ENCODE measurements around the gene BBS9.
"Not testable (repeated sequence)": the region's sequence is repeated elsewhere in the genome, so short reads cannot be mapped to it uniquely, and the experiment has no call there.

BBS9 gene

DNA sequence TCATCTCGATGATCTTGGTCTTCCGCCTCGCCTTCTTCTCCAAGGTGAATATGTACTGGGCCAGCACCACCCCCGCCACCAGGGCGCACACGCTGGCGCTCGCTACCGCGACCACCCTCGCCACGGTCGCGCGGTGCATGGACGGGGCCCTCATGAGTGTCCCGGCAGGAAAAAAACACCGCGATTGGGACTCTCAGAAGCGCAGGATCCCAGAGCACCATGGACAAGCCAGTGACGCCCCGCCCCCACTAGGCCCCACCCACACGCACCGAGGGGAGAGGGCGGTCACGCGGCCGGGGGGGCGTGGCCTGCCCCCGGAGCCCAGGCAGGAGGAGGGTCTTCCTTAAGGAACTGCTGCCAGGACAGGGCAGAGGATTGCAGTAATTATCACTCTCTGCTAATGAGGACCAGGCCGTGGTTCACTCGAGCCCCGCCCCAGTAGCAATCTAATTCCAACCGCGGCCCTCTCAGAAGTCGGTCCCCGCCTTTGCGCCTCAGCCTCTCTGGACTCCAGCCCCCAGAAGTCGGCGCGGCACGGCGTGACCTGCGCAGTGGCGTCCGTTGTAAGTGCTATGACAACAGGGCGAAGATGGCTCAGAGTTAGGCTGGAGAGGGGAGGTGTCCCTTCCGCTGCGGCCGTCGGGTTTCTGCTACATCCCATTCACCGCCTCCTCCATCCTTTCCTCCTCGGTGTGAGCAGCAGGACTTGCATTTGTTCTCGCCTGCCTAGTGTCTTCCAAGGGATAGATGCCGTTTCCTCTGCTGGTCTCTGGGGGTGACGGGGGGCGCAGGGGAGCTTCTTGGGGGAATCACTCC, at the start of gene BBS9:
TSS of gene BBS9 (plus strand) at position 575 of the 816 bp plus-strand sequence. CDS start 16,689 bp downstream, outside the sequence.
- peak; percentile 87 for DNase-seq

DNA sequence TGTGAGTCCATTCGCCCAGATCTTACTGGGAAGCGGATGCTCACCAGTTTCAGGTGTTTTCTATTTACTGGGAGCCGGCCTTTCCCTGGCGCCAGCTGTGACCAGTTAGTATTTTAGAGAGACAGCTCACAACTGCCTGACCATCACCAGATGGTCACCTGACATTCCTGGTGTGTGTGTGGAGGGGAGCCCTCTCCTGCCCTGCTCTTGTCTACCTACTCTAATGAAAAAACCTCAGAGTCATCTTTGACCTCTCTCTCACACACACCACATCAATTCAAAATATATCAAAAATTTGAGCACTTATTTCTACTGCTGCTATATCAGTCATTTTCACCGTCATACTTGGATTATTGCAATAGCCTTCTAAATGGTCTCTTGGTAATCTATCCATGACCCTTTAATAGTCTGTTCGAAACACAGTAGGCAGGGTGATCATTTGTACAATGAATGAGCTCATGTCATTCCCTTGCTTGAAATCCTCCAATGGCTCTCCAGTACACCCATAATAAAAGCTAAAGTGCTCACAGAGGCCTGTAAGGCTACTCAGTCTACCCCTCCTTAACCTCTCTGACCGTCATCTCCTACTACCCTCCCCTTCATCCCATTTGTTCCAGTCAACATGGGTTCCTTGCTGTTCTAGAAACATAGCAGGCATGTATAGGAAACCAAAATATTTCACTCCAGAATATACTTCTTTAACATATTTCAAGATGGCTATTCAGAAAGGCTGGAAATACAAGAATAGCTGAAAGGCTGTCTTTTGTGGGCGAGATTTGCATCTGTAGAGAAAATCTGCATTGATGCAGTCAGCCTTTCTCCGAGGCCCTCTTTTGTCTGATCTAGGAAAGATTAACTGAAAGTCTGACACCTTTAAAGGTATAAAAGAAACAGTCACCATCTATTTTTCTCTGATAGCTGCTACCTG, 49.3 kb upstream of the BBS9 start:
- no peak for DNase-seq

DNA sequence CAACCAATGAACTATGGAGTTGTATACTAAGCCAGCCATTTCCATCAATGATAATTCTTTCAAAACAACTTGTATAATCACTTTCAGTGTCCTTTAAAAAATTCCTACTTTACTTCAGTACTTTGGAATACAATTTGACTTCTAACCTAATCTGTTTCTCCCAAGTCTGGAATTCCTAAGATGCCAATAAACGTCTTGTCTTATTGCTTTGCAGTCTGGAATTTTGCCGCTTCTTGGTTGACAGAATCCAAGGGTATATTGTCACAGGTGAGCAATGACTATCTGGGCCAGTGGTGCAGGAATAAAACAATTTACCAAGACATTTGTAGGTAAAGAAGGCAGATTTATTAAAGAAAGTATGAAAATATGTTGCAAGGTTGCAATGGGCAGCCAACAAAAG, 42.0 kb upstream of the BBS9 start:
- no peak for DNase-seq

DNA sequence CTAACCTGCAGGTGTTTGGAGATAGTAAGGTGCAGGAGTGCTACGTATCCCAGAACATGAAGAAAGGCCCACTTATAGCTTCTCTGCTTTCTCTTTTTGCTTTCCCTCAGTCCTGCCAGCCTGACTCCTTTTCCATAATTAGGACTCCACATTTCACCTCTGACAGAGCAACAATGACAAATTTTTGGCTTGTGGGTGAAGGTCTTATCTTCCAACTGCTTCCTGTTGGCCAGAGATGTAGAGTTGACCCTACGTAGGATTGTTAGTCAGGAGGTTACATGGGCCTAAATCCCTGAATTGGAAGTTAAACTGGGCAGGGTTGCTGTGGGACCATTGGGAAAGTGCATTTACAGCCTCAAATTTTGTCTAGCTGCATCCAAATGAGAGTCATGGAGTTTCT, 41.5 kb upstream of the BBS9 start:
- no peak for DNase-seq

DNA sequence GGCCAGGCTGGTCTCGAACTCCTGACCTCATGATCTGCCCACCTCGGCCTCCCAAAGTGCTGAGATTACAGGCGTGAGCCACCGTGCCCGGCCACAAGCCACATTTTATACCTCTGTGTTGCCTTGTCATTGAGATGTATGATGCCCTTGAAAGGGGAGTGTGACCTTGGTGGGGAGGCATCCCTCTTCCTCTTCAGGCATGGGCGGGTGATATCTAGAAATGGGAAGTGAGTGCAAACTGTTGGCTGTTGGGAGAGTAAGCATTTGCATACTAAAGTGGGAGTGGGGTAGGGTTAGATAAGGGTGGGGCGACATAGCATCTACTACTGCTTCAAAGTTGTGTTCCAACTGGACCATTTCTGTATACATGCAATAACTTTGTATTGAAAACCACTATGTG, 40.2 kb upstream of the BBS9 start:
- no peak for DNase-seq

DNA sequence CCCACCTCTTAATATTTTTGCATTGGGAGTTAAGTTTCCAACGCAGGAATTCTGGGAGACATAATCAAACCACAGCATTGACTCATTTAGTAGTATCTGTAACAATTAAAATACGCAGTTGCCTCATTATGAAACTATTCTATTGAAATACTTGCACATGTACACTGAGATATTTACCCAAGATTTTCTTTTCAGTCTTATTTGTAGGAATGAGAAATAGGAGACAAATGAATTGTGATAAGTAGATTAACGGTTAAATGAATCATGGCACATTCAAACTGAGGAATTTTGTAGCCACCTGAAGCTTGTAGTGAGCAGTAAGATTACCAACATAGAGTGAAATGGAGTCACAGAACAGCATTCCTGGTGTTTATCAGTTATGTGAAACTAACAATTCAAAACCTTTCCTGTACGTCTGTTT, 38.2 kb upstream of the BBS9 start:
- no peak for DNase-seq

DNA sequence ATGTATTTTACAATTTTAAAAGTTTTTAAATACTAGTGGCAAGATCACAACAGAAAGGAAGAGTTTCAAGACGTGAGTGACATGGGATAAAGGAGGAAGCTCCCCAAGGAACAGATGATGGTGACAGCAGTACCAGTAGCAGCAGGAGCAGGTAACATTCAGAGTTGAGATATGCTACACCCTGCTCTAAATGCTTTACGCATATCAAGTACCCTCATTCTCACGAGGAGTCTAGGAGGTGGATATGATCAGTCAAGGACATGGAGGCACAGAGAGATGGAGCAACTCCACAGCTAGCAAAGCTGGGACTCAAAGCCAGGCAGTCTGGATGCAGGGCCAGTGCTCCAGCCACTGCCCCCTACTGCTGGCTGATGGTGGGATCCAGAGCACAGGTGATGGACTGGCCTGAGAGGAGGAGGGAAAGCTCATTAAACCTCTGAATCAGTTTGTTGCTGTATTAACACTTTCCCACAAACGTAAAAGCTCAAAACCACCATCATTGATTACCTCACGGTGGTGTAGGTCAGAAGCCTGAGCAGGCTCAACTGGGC, 37.6 kb upstream of the BBS9 start:
- DNase-seq: no peak

DNA sequence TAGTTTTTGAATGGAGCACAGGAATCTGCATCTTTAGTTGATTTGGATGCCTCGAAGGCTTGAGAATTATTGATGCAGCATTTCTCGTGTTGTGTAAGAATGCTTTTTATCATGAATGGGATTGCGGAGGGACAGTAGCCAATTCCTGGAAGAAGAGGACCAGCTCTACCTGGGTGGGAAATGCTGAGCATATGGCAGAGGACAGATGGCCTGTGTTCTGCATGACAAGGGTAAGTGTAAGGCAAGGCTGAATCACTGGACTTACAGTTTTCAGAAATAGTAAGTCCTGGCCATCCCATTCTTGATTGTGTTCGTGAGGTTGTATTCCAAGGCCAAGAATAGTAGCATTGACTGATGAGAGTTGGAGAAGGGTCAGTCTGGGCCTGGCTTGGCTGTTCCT, 36.1 kb upstream of the BBS9 start:
- DNase-seq: no peak

DNA sequence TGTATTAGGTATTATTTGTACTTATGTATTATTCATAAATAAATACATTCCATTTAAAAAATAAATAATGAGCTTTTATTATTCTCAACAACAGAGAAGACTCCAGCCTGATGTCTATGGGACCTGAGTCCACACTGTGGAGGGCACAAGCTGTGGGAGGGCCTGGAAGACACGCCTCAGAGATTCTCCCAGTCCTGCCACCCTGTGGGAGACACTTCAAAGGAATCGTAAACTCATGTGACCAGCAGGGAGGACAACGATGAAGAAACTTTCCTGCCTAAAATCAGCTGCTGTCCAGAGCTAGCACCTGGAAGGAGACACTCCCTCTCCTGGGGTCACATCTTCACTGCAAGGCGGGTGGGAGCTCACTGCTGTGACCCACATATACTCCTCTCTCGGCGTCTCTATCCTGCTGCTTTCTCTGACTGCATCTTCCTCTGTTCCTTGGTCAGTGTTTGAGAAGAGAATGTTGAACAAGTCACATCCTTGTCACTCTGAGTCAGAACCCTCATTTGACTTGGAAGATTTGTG, 34.6 kb upstream of the BBS9 start:
- DNase-seq: not testable (repeated sequence)

DNA sequence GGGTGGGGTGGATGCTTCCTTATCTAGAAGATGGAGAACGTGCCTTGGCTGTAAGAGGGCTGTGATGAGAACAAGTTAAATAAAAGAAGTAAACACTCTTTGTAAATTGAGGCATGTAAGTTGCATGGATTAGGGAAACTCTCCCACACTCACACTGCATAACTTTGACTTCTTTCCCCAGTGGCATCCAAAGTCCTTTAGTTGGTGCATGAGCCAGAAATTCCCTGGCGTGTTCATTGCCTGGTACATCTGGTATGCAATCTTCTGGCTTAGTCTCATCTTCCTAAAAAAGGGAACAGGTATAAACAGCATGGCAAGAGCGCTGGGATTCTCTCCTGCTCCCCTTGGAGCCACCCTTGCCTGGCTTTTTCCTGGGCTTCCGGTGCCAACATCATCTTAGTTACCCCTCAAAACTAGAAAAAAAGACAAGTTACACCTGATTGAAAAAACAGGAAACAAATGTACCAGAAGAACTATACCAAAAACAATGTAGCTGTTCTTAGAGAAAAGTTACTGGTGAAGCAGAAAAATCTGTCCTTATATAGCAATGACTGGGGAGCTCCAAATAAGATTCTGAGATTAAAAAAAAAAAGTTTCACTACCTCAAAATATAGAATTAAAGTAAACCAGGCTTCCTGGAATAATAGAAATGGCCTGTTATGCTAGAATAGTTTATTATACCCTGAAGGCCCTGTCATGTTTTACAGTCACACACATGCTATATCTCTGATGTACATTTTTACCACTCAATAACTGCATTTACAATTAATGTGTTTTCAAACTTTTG, 30.0 kb upstream of the BBS9 start:
- DNase-seq: no peak

DNA sequence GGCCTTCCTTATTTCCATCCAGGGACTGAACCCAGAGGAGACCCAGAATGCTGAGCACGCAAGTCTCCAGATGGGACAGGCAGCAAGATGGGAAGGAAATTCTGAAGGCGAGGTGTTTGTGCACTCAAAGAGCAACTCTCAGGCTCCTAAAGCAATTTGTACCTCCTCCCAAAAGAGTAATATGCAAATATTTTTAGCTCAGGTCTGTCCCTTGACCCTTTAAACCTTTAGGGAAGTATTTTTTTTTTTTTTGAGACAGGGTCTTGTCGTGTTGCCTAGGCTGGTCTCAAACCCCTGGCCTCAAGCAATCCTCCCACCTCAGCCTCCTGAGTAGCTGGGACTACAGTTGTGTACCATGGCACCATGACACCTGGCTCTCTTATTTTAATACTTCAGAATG, 28.6 kb upstream of the BBS9 start:
- DNase-seq: no peak

DNA sequence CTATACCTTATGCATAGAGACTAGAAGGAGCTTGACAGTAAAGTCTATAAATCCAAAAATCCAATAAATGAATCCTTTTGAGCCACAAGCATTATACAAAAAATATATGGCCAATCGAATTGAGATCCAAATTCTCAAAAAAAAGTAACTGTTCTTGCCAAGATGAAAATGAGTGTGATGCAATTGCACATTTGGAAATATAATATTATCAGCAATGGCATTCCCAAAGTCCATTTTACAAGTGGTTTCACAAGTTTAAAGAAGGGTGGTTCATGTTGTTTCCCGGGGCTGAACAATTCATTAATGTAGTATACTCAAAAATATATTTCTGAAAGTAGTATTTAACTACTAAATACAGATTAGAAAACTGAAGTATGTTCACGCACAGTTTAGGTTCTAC, 27.5 kb upstream of the BBS9 start:
- DNase-seq: no peak

DNA sequence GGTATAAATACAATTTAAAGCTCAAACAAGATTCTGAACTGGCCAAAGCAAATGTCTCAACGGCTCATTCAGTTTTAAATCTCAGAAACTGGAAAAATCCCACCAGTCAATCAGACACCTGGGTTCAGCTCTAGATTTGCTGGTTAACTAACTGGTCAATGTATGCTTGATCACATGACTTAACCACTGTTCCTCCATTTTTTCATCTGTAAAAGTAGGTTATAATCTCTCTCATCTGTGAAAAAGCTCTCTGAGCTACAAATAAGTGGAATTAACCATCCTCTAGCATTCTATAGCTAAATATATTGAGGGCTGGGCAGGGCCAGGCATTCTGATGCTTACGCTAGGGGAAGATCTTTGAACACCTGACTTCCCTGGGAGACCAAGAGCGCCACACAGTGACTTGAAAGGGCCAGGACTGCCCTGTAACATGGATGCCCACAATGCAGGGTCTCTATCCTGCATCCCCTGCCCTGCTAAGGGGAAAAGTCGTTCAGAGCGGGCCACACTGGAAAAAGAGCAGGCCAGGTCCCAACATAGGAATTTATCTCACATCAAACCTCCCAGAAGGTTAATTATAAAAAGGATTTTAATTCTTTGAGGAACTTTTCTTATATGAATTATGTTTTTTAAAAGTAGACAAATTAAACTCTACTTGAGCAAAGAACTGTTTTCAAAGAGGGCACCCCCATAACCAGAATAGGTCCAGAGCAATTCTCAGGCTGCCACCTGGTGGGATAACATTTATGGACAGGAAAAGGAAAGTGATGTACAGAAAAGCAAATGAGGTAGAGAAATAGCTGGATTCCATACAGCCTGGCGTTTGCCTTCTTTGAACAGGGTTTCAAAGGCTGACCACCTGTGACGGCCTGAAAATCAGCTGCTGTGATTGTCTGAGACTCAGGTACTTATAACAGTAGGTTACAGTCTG, 22.0 kb upstream of the BBS9 start:
- no peak for DNase-seq

DNA sequence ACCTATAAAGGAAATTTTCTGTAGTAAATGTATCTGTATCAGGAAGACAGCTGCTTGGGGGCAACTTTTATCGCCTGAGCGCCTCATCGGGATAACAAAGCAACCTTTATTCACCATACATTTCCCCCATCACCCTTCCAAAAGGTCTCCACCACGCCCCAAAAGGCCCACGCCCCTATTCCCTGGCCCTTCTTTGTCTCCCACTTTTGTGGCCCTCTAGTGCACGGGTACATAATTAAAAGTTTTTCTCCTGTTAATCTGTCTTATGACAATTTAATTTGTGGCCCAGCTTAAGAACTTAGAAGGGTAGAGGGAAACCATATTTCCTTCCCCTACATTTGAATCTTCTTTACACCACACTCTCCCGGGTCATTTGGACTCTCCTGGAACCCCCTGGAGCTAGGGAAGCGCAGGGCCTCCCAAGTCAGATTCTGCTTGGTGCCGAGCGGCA, 20.8 kb upstream of the BBS9 start:
- peak; percentile 14 for DNase-seq

DNA sequence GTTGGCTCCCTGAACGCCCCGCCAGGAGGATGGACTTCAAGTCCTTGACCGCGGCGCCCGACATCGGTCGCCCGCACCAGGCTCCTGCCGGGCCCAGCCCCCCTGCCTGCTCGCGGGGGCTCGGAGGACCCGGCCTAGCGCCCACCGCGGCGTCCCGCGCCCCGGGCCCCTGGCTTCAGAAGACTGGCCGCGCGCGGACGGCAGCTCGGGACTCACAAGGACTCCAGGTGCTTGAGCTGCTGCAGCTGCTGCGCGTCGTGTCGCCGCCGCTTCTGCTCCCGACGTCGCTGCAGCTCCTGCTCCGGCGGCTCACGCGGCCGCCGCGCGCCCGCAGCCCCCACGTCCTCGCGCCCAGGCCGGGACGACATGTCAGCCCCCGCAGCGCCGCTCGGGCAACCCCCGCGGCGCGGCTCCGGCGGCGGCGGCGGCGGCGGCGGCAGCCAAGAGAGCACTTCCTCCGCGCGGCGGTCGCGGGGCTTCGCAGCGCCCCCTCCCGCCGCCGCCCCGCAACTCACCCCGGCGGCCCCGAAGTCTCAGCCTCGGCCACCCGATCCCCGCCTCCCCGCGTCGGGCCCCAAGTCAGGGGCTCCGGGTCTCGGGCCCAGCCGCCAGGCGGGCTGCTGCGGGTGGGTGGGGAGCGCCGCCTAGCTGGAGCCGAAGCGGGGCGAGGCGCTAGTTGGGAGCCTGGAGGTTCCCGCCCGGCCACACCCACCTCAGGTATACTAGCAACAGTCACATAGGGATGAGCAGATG, 20.2 kb upstream of the BBS9 start, which contains the start of gene RP9:
TSS of gene RP9 (minus strand) at position 400 of the 753 bp plus-strand sequence. CDS start at position 368, 32 bp downstream.
- DNase-seq: peak; percentile 67

DNA sequence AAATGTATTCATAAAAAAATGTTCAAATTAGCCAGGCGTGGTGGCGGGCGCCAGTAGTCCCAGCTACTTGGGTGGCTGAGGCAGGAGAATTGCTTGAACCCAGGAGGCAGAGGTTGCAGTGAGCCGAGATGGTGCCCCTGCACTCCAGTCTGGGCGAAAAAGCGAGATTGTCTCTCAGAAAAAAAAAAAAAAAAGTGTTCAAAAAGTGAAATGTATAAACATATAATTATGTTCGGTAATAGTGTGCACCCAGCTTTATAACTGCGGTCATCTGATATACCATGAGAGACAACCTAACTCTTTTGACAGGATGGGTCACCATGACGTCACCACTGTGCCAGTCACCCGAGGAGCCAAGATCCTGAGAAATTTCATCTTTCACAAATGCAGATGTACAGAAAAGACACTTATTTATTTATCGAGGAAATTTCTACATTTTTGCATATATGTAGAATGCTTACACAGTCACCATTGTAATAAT, 19.6 kb upstream of the BBS9 start:
- DNase-seq: no peak

DNA sequence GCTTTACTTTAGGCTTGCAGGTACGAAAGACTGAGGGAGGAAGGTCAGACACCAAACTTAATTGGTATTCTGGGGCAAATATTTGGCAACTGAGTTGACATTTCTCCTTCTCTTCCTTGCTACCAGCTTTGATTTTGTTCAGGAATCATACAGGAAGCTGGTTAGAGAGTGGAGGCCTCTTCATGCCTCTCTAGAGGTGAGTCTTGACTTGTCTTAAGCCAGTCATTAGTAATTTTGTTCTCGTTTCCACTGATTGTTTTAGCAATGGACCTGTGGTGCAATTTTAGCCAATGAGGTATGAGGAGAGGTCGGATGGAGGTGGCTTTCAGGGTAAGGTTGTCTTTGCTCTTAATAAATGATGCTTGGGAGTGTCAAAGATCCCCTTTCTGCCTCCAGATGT, 17.8 kb upstream of the BBS9 start:
- DNase-seq: no peak

DNA sequence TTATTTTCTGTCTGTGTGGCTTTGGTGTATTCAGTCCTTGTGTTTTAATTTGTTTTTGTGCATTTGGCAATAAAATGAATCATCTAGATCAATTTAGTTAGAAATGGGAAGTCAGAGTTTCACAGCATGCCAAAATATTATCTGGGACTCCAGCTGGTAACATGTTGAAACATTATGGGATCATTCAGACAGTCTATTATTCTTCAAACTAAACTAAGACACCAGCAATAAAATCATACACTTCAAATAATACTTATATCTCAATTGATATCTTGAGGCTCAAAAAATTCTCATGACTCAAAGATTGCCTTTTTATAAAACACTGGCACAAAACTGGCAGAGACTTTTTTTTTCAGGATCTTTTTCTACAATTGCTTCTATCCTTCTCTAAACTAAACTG, 14.4 kb upstream of the BBS9 start:
- DNase-seq: no peak

DNA sequence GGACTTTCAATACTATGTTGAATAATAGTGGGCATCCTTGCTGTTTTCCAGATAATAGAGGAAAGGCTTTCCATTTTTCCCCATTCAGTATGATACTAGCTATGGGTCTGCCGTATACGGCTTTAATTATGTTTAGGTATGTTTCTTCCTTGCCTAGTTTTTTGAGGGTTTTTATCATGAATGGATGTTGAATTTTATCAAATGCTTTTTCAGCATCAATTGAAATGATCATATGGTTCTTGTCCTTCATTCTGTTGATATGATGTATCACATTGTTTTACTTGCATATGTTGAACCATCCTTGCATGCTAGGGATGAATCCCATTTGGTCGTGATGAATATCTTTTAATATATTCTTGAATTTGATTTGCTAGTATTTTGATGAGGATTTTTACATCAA, 11.0 kb upstream of the BBS9 start:
- no peak for DNase-seq

DNA sequence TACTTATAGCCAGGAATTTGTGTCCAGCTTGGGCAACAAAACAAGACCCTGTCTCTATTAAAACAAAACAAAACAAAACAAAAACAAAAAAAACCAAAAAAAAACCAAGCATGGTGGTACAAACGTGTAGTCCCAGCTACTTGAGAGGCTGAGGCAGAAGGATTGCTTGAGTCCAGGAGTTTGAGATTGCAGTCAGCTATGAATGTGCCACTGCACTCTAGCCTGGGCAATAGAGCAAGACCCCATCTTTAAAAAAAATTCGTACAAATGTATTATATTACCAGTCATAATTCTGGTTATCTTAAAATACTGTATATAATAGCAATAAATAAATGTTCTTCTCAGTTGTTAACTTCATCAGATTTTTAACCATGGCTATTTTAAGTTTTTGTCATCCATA, 2.3 kb upstream of the BBS9 start:
- DNase-seq: no peak

All from activated T-cell treated with anti-CD3 and anti-CD28 coated beads for 4 hours (primary cell).